ENCODE measurements around the gene DNAJC19. TPM values are rescaled to one million over a fixed set of nuclear protein-coding genes. Genes with fewer than 3 reads are reported as not detected.

Gene DNAJC19
- total RNA-seq, 4 donors from 2014 or later = 24.6 to 67.6 (median 46.0) TPM

DNA sequence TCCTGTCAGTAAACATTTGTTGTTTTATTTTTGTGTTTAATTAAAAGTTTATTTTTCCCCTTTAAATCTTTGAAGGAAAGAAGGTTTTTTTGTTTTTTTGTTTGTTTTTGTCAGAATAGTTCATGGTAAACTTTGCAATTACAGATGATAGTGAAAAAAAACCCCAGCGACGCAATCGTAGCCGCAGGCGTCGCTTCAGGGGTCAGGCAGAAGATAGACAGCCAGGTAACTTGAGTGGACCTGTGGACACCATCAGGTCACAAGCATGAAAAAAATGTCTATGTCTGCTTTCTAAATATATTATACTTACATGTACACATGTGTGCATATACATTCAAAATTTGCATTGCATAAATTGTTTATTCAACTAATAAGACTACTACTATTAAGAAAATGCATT is 18.6 kb downstream of the DNAJC19 start:
- no peaks in the 10 kb centered on the region for H3K27me3 ChIP-seq
- ATAC-seq = no peak
- no peak overlapping the region for H3K27ac ChIP-seq
- WGBS, 2 donors (ENCODE audit: low coverage in 1 of 2) = 88 to 99% methylated on average over 5 to 6 of the region's 6 CpGs
- TF ChIP-seq POLR2A (IDR thresholded peaks at IDR 0.05) (no peak), POLR2AphosphoS5 (IDR thresholded peaks at IDR 0.05) (no peak), EP300 (IDR thresholded peaks at IDR 0.05) (no peak)
- TF ChIP-seq, protein P1, sequence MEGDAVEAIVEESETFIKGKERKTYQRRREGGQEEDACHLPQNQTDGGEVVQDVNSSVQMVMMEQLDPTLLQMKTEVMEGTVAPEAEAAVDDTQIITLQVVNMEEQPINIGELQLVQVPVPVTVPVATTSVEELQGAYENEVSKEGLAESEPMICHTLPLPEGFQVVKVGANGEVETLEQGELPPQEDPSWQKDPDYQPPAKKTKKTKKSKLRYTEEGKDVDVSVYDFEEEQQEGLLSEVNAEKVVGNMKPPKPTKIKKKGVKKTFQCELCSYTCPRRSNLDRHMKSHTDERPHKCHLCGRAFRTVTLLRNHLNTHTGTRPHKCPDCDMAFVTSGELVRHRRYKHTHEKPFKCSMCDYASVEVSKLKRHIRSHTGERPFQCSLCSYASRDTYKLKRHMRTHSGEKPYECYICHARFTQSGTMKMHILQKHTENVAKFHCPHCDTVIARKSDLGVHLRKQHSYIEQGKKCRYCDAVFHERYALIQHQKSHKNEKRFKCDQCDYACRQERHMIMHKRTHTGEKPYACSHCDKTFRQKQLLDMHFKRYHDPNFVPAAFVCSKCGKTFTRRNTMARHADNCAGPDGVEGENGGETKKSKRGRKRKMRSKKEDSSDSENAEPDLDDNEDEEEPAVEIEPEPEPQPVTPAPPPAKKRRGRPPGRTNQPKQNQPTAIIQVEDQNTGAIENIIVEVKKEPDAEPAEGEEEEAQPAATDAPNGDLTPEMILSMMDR (IDR thresholded peaks at IDR 0.05) = no peak
- H3K36me3 ChIP-seq = peaks cover 0 to 81% of the 10 kb centered on the region in 2 donors
- H3K4me1 ChIP-seq = no peaks in the 10 kb centered on the region
- H3K4me3 ChIP-seq = no peak overlapping the region
- no peaks in the 10 kb centered on the region for H3K9me3 ChIP-seq

DNA sequence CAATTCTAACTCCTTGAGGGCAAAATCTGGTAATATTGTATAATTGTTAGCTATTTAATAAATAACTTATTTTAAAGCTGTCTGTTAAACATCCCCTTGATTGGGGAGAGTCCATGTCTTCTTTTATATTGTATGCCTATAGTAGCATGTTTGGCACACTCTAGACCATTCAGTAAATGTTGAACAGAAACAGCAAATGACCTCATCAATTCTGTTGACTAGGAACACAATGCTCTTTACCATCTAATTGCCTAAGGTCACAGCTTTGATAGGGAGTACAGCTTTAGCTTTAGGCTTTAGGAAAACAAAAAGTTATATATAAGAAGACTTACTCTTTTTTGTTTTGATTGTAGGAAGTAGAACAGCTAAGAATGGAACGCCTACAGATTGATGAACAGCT is 27.0 kb downstream of the DNAJC19 start:
- no peak overlapping the region for H3K27ac ChIP-seq
- 73 to 89% methylated on average over 1 of the region's 1 CpG for WGBS, 2 donors (ENCODE audit: low coverage in 1 of 2)
- H3K36me3 ChIP-seq = peaks cover 6 to 93% of the 10 kb centered on the region in 2 donors
- ATAC-seq = no peak
- no peak overlapping the region for H3K4me3 ChIP-seq
- no peak for TF ChIP-seq POLR2A (IDR thresholded peaks at IDR 0.05)
- TF ChIP-seq EP300 (IDR thresholded peaks at IDR 0.05) = no peak
- no peaks in the 10 kb centered on the region for H3K9me3 ChIP-seq
- H3K27me3 ChIP-seq = no peaks in the 10 kb centered on the region
- peaks cover 0 to 3% (median 0%) of the 10 kb centered on the region in 3 donors for H3K4me1 ChIP-seq

DNA sequence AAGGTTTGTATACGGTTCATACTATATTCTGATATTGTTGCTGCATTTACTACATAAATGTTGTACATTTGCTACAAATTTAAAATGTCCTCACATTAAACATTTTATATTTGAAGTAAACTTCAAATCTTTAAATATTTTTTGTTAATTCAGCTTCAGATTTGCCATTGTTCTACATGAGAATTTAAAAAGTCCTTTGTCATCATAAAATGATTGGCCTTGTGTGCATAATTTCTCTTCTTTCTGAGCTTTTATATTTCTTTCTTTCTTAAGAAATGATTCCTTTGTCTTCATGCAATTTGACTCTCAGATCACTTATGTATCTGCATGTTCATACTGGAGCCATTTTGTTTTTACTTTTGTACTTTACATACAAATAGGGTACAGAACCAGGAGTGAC is 28.0 kb downstream of the DNAJC19 start:
- Histone ChIP-seq H3K27ac (no peak overlapping the region), H3K4me1 (peaks cover 0 to 3% (median 0%) of the 10 kb centered on the region in 3 donors), H3K27me3 (no peaks in the 10 kb centered on the region), H3K9me3 (no peaks in the 10 kb centered on the region), H3K4me3 (no peak overlapping the region), H3K36me3 (peaks cover 7 to 95% of the 10 kb centered on the region in 2 donors)
- 93 to 100% methylated on average over 1 of the region's 1 CpG for WGBS, 2 donors (ENCODE audit: low coverage in 1 of 2)
- TF ChIP-seq, protein P1 (IDR thresholded peaks at IDR 0.05) = no peak
- TF ChIP-seq POLR2A (IDR thresholded peaks at IDR 0.05) = no peak
- no peak for TF ChIP-seq POLR2AphosphoS5 (IDR thresholded peaks at IDR 0.05)
- TF ChIP-seq EP300 (IDR thresholded peaks at IDR 0.05) = no peak
- no peak for ATAC-seq

DNA sequence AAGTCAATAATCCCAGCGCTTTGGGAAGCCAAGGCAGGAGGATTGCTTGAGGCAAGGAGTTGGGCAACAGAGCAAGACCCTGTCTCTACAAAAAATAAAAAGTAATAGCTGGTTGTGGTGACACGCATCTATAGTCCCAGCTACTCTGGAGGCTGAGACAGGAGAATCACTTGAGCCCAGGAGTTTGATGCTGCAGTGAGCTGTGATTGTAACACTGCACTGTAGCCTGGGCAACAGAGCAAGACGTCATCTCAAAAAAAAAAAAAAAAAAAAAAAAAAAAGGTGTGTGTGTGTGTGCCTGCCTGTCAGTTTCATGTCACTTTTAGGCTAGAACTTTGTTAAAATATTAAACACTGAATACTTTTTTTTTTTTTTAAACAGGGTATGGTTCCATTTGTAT is 28.4 kb downstream of the DNAJC19 start:
- Histone ChIP-seq H3K36me3 (peaks cover 10 to 98% of the 10 kb centered on the region in 2 donors), H3K9me3 (no peaks in the 10 kb centered on the region), H3K27ac (no peak overlapping the region), H3K27me3 (no peaks in the 10 kb centered on the region), H3K4me3 (no peak overlapping the region), H3K4me1 (peaks cover 0 to 3% (median 0%) of the 10 kb centered on the region in 3 donors)
- 71 to 83% methylated on average over 1 to 3 of the region's 3 CpGs for WGBS, 2 donors (ENCODE audit: low coverage in 1 of 2)
- no peak for ATAC-seq
- TF ChIP-seq, protein P1 (IDR thresholded peaks at IDR 0.05) = no peak
- TF ChIP-seq EP300 (IDR thresholded peaks at IDR 0.05) (no peak), POLR2AphosphoS5 (IDR thresholded peaks at IDR 0.05) (no peak), POLR2A (IDR thresholded peaks at IDR 0.05) (no peak)

DNA sequence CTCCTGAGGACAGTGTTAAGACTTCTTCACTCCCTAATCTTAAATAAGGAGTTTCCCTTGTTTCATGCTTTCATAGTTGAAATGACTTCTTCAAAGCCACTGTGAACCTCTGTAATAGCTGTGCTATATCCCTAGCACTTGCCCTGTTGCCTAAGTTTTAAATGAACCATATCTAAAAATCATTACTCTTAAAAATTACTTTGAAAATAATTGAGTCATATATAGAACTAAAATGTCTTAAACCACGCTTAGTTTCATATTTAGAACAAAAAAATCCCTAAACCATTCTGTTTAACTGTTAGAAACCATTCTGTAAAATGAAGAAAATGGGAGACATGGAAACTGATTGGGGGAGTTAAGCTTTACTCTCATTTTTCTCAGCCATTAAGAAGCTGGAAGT is 29.8 kb downstream of the DNAJC19 start:
- WGBS, 2 donors (ENCODE audit: low coverage in 1 of 2) = 92% methylated on average over 1 of the region's 1 CpG
- ATAC-seq = no peak
- Histone ChIP-seq H3K9me3 (no peaks in the 10 kb centered on the region), H3K4me1 (peaks cover 0 to 3% (median 0%) of the 10 kb centered on the region in 3 donors), H3K36me3 (peaks cover 10 to 98% of the 10 kb centered on the region in 2 donors), H3K27ac (no peak overlapping the region), H3K4me3 (no peak overlapping the region), H3K27me3 (no peaks in the 10 kb centered on the region)
- no peak for TF ChIP-seq EP300 (IDR thresholded peaks at IDR 0.05)
- TF ChIP-seq POLR2AphosphoS5 (IDR thresholded peaks at IDR 0.05) = no peak
- no peak for TF ChIP-seq POLR2A (IDR thresholded peaks at IDR 0.05)
- TF ChIP-seq, protein P1 (IDR thresholded peaks at IDR 0.05) = no peak
